ENCODE data around the gene KIAA0040.

GRCh38 chr1:175208773-175209492 is 16.4 kb upstream of the KIAA0040 start:
- TF ChIP-seq CTCF (IDR thresholded peaks at IDR 0.05) (no peak), ZFX (IDR thresholded peaks at IDR 0.05; ENCODE audit: borderline replicate concordance) (no peak)
